Left lung (tissue), 14 donors: ENCODE measurements around the gene CNTNAP4. TPM values are rescaled to one million over a fixed set of nuclear protein-coding genes. Genes with fewer than 3 reads are reported as not detected.

Experiments
- ATAC-seq: fragments of 200-7000 bp; cut with Tn5 transposase; one replicate; pipeline ENCODE4 v1.9.1; 2020; ENCODE audit warnings: moderate library complexity
- DNase-seq, 4 donors: peaks; one replicate each; pipeline ENCODE4 v3.0.0-alpha.2; 2013 to 2020
- H3K27ac ChIP-seq, 2 donors: fragments of 200-600 bp; sonication (generic) in 1 of 2; one replicate each; pipeline versions ENCODE4 v1.5.0 to v1.8.0; 2020 to 2021
- H3K27me3 ChIP-seq, 2 donors: fragments of 200-600 bp; sonication (generic) in 1 of 2; one replicate each; pipeline versions ENCODE4 v1.5.0 to v1.8.0; 2020 to 2021
- H3K36me3 ChIP-seq, 2 donors: fragments of 200-600 bp; sonication (generic) in 1 of 2; one replicate each; pipeline versions ENCODE4 v1.5.0 to v1.8.0; 2020 to 2021
- H3K4me1 ChIP-seq, 2 donors: fragments of 200-600 bp; one replicate each; pipeline ENCODE4 v1.8.0; 2021
- H3K4me3 ChIP-seq, 2 donors: fragments of 200-600 bp; sonication (generic) in 1 of 2; one replicate each; pipeline versions ENCODE4 v1.5.0 to v1.8.0; 2020 to 2021; ENCODE audit warnings: mild to moderate bottlenecking in 1 of 2
- H3K9me3 ChIP-seq, 2 donors: fragments of 200-600 bp; sonication (generic) in 1 of 2; one replicate each; pipeline versions ENCODE4 v1.5.0 to v1.8.0; 2020 to 2021
- CTCF ChIP-seq, 2 donors: fragments of 200-600 bp; sonication (generic) in 1 of 2; IDR thresholded peaks; one replicate each; pipeline versions ENCODE4 v1.5.0 to v1.8.0; 2021; ENCODE audit warnings: antibody characterized with exemption in 2 of 2
- intact Hi-C, 2 donors: fragments of 100-400 bp; cut with DNase I; formaldehyde crosslinking; loops; one replicate each; pipeline versions ENCODE4 v1.11.2 to v1.14.2; 2022
- long read RNA-seq, 12 donors: library from polyadenylated mRNA in 2 of 12; unstranded in 2 of 12; transcript quantifications; one replicate each; pipeline ENCODE4 v2.0.0 and lab custom pipeline, GENCODE V29; 2019 to 2026
- polyA plus RNA-seq, 6 donors: library from polyadenylated mRNA; unstranded; fragments of 120-200 nt; gene quantifications; one replicate each; pipeline ENCODE4 v1.2.1, GENCODE V29; 2013; ENCODE audit not compliant: insufficient read length in 6 of 6
- total RNA-seq, 2 donors: library from RNA; stranded (reverse); fragmentation: NEBNext Ultra II Directional; extraction: Animal tissue kit (Norgen Biotek cat#: 25700); gene quantifications; one replicate each; pipeline ENCODE4 v1.2.1, GENCODE V29; 2021
- donor health status: DM: no; HTN: yes; CAD: no.
- donor health status: DM: no; HTN: no; CAD: no.

Gene CNTNAP4
- total RNA-seq (not detected), polyA plus RNA-seq (under 1 TPM; 0.11 to 0.76 (median 0.37) TPM)
- long read RNA-seq, donor 1, partial matches to known transcripts = 0 of 1 reads
- long read RNA-seq, donor 1, other reads (novel, unspliced or antisense) = 0 of 1 reads
- long read RNA-seq, donor 2 = 0 reads
- long read RNA-seq, donor 3, partial matches to known transcripts = 0 of 1 reads
- long read RNA-seq, donor 3, other reads (novel, unspliced or antisense) = 0 of 1 reads
- long read RNA-seq, donor 4 = 0 reads
- long read RNA-seq, donor 5 = 0 reads
- long read RNA-seq, donor 6 = 0 reads
- long read RNA-seq, donor 7 = 0 reads
- long read RNA-seq, donor 8 = 0 reads
- long read RNA-seq, donor 9 = 0 reads
- long read RNA-seq, donor 10 = 0 reads
- long read RNA-seq, donor 11 = 0 reads
- long read RNA-seq, donor 12 = 0 reads

GRCh38 chr16:76276745-76277438 lies at the start of gene CNTNAP4:
Gene CNTNAP4, plus strand, starts transcription at chr16:76277401. Its CDS starts 262 bp downstream, at chr16:76277663.
- intact Hi-C loops = no loop called here
- Histone ChIP-seq H3K4me3 (no peak within 1 kb of the TSS), H3K27me3 (peaks cover 0 to 7% of the 10 kb centered on the region in 2 donors), H3K36me3 (no peaks in the 10 kb centered on the region), H3K9me3 (no peaks in the 10 kb centered on the region), H3K4me1 (no peaks in the 10 kb centered on the region), H3K27ac (no peak within 1 kb of the TSS)
- TF ChIP-seq CTCF (IDR thresholded peaks at IDR 0.05) = no peak
- DNase-seq (peak in 2 of 4 donors; percentile 19 to 61), ATAC-seq (no peak)

GRCh38 chr16:76228546-76229146 lies 48.6 kb upstream of the CNTNAP4 start:
- ATAC-seq (no peak), DNase-seq (no peak)
- H3K4me1 ChIP-seq = no peaks in the 10 kb centered on the region
- intact Hi-C loops = no loop called here
- no peak overlapping the region for H3K4me3 ChIP-seq
- H3K27ac ChIP-seq = no peak overlapping the region
- no peaks in the 10 kb centered on the region for H3K9me3 ChIP-seq
- no peak for TF ChIP-seq CTCF (IDR thresholded peaks at IDR 0.05)
- no peaks in the 10 kb centered on the region for H3K27me3 ChIP-seq
- no peaks in the 10 kb centered on the region for H3K36me3 ChIP-seq

- Histone ChIP-seq H3K27me3 (no peaks in the 10 kb centered on the region), H3K4me1 (no peaks in the 10 kb centered on the region), H3K36me3 (no peaks in the 10 kb centered on the region), H3K4me3 (no peak overlapping the region), H3K27ac (no peak overlapping the region), H3K9me3 (peaks cover 0 to 2% of the 10 kb centered on the region in 2 donors)
- intact Hi-C loops = no loop called here
- DNase-seq (peak in 2 of 4 donors; percentile 24 to 41), ATAC-seq (no peak)
- no peak for TF ChIP-seq CTCF (IDR thresholded peaks at IDR 0.05)
Observed at GRCh38 chr16:76232704-76233103, 44.5 kb upstream of the CNTNAP4 start.

- H3K27me3 ChIP-seq = no peaks in the 10 kb centered on the region
- intact Hi-C loops = no loop called here
- no peak overlapping the region for H3K4me3 ChIP-seq
- no peaks in the 10 kb centered on the region for H3K4me1 ChIP-seq
- no peak overlapping the region for H3K27ac ChIP-seq
- no peaks in the 10 kb centered on the region for H3K36me3 ChIP-seq
- TF ChIP-seq CTCF (IDR thresholded peaks at IDR 0.05) = no peak
- H3K9me3 ChIP-seq = peaks cover 0 to 2% of the 10 kb centered on the region in 2 donors
- ATAC-seq = no peak
- peak in 1 of 4 donors; percentile 70 for DNase-seq
Observed at GRCh38 chr16:76235025-76235424, 42.2 kb upstream of the CNTNAP4 start.

- Histone ChIP-seq H3K36me3 (no peaks in the 10 kb centered on the region), H3K27me3 (no peaks in the 10 kb centered on the region), H3K4me1 (no peaks in the 10 kb centered on the region), H3K9me3 (peaks cover 0 to 2% of the 10 kb centered on the region in 2 donors), H3K27ac (no peak overlapping the region), H3K4me3 (no peak overlapping the region)
- no peak for DNase-seq
- ATAC-seq = no peak
- intact Hi-C loops = no loop called here
- no peak for TF ChIP-seq CTCF (IDR thresholded peaks at IDR 0.05)
Observed at GRCh38 chr16:76235426-76235825, 41.8 kb upstream of the CNTNAP4 start.
